Stomach (tissue), 9 donors: ENCODE results near the gene TRAPPC2L. TPM values are rescaled to one million over a fixed set of nuclear protein-coding genes. Genes with fewer than 3 reads are reported as not detected.
A peak's percentile ranks its signal among the peaks of the same experiment; 100 is the strongest.

ENCODE experiments used
- DNase-seq, 2 donors: peaks; one replicate each; pipeline versions ENCODE4 v3.0.0 to v3.0.0-alpha.2; 2013 to 2019
- H3K27ac ChIP-seq, 5 donors: fragments of 200-600 bp in 4 of 5; sonication (generic) in 4 of 5; one replicate each; pipeline ENCODE4 v1.5.1; 2013 to 2019; ENCODE audit warnings: mild to moderate bottlenecking in 1 of 5, moderate library complexity in 1 of 5
- H3K27me3 ChIP-seq, 3 donors: fragments of 200-600 bp; sonication (generic); one replicate each; pipeline ENCODE4 v1.5.1; 2017 to 2019; ENCODE audit warnings: mixed run types in 1 of 3
- H3K36me3 ChIP-seq, 4 donors: fragments of 200-600 bp; sonication (generic); 1 replicate in 3 of 4; 2 replicates in 1 of 4; pipeline ENCODE4 v1.5.1; 2016 to 2019
- H3K4me1 ChIP-seq, 4 donors: fragments of 200-600 bp; sonication (generic); one replicate each; pipeline ENCODE4 v1.5.1; 2016 to 2019
- H3K4me3 ChIP-seq, 4 donors: fragments of 200-600 bp; sonication (generic) in 3 of 4; one replicate each; pipeline ENCODE4 v1.5.1; 2016 to 2019; ENCODE audit warnings: mild to moderate bottlenecking in 1 of 4
- H3K9me3 ChIP-seq, 4 donors: fragments of 200-600 bp; sonication (generic); one replicate each; pipeline ENCODE4 v1.5.1; 2016 to 2019
- EP300 ChIP-seq: sonication (generic); formaldehyde crosslinking; IDR thresholded peaks from one replicate; pipeline ENCODE4 v1.6.1; 2017; ENCODE audit warnings: antibody characterized with exemption
- POLR2A ChIP-seq, 4 donors: fragments of 450-650 bp; IDR thresholded peaks; one replicate each; pipeline ENCODE4 v1.6.1; 2016; ENCODE audit warnings: antibody characterized with exemption in 4 of 4, control low read depth in 2 of 4, mild to moderate bottlenecking in 1 of 4, moderate library complexity in 1 of 4
- POLR2AphosphoS5 ChIP-seq, 3 donors: sonication (generic); formaldehyde crosslinking; IDR thresholded peaks; one replicate each; pipeline ENCODE4 v1.6.1; 2016; ENCODE audit warnings: antibody characterized with exemption in 3 of 3
- WGBS, 5 donors: extraction: QIAGEN DNeasy Blood & Tissue Kit in 3 of 5; methylation state at CpG; one replicate each; pipeline versions ENCODE4 v1.1.5 to v1.1.7; 2013 to 2018; 5-methylcytosine and 5-hydroxymethylcytosine counted together
- intact Hi-C: fragments of 100-400 bp; cut with DNase I; formaldehyde crosslinking; loops from one replicate; pipeline ENCODE4 v1.15.1; 2023; ENCODE audit warnings: low total_unique reads
- polyA plus RNA-seq, 3 donors: library from polyadenylated mRNA; stranded (reverse); fragments of 200-250 nt; gene quantifications; one replicate each; pipeline ENCODE4 v1.2.3, GENCODE V29; 2013
- total RNA-seq, 5 donors: library from RNA; depleted of rRNA; stranded (reverse); fragments of >200 nt; gene quantifications; one replicate each; pipeline versions ENCODE4 v1.1.0 to v1.2.3, GENCODE V29; 2014 to 2016
- TF ChIP-seq, protein P1 (sequence below), 7 experiments: fragments of 450-650 bp in 4 of 7; fragments of 200-600 bp in 3 of 7; sonication (generic) in 3 of 7; IDR thresholded peaks; one replicate each; pipeline ENCODE4 v1.5.1; 2016 to 2019; ENCODE audit warnings: antibody characterized with exemption in 7 of 7, control low read depth in 2 of 7, mild to moderate bottlenecking in 1 of 7
- donor health status: healthy with polysubstance abuse.
- donor health status: Bipolar disorder and iron deficiency.
- donor health status: healthy.

TRAPPC2L gene
- total and polyA plus RNA-seq, 8 donors, result 2.9 to 107 (median 30.4) TPM

DNA sequence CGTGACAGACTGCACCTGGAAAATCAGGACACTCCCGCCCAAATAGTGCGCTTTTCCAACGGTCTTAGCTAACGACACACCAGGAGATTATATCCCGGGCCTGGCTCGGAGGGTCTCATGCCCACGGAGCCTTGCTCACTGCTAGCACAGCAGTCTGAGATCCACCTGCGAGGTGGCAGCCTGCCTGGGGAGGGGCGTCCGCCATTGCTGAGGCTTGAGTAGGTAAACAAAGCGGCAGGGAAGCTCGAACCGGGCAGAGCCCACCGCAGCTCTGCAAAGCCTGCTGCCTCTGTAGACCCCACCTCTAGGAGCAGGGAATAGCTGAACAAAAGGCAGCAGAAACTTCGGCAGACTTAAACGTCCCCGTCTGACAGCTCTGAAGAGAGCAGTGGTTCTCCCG lies 5.3 kb upstream of the TRAPPC2L start:
- intact Hi-C loops, result no loop called here
- no peaks in the 10 kb centered on the region for H3K27me3 ChIP-seq
- DNase-seq, result no peak
- no peak overlapping the region for H3K27ac ChIP-seq
- H3K4me1 ChIP-seq, result peaks cover 13 to 34% (median 25%) of the 10 kb centered on the region in 4 donors
- H3K4me3 ChIP-seq, result no peak overlapping the region
- 91 to 96% (median 92%) methylated on average over 19 of the region's 19 CpGs for WGBS, 5 donors
- H3K36me3 ChIP-seq, result peaks cover 0 to 65% (median 46%) of the 10 kb centered on the region in 4 donors
- H3K9me3 ChIP-seq, result no peaks in the 10 kb centered on the region
- TF ChIP-seq EP300 (no peak), POLR2A (IDR thresholded peaks at IDR 0.05) (no peak), POLR2AphosphoS5 (IDR thresholded peaks at IDR 0.05) (no peak)
- TF ChIP-seq, protein P1, sequence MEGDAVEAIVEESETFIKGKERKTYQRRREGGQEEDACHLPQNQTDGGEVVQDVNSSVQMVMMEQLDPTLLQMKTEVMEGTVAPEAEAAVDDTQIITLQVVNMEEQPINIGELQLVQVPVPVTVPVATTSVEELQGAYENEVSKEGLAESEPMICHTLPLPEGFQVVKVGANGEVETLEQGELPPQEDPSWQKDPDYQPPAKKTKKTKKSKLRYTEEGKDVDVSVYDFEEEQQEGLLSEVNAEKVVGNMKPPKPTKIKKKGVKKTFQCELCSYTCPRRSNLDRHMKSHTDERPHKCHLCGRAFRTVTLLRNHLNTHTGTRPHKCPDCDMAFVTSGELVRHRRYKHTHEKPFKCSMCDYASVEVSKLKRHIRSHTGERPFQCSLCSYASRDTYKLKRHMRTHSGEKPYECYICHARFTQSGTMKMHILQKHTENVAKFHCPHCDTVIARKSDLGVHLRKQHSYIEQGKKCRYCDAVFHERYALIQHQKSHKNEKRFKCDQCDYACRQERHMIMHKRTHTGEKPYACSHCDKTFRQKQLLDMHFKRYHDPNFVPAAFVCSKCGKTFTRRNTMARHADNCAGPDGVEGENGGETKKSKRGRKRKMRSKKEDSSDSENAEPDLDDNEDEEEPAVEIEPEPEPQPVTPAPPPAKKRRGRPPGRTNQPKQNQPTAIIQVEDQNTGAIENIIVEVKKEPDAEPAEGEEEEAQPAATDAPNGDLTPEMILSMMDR (IDR thresholded peaks at IDR 0.05), result no peak

DNA sequence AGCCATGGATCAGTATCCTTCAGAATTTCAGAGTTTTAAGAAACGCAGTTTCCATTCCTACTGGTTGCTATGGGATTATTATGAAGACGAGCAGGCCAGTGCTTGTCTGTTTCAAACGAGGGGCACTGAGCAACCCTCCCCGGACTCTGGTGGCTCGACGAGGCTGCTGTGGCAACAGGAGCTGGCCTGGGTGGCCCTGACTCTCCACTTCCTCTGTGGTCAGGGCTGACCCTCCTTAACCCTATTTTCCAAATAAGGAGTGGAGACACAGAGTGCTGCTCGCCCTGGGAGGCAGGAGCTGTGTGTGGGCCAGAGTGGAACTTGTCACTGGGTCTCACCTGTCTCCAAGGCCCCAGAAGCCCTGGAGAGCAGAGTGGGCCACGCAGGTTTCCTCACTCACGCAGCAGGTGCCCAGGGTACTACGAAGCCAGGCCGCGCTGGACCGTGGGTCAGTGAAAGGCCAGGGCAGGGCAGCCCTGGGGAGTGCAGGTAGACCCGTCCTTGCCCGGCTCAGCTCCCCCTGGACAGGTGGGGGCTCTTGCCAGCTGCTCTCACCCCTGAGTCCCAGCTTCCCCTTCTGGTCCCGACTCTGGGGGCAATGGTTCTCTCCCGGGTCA lies 3.5 kb upstream of the TRAPPC2L start:
- H3K4me1 ChIP-seq, result peaks cover 21 to 43% (median 38%) of the 10 kb centered on the region in 4 donors
- no peak for DNase-seq
- WGBS, 5 donors, result 74 to 82% (median 79%) methylated on average over 12 to 17 of the region's 17 CpGs
- no peaks in the 10 kb centered on the region for H3K9me3 ChIP-seq
- TF ChIP-seq, protein P1 (IDR thresholded peaks at IDR 0.05), result no peak
- no peak for TF ChIP-seq POLR2AphosphoS5 (IDR thresholded peaks at IDR 0.05)
- no peak for TF ChIP-seq EP300
- TF ChIP-seq POLR2A (IDR thresholded peaks at IDR 0.05), result no peak
- no peak overlapping the region for H3K4me3 ChIP-seq
- no peak overlapping the region for H3K27ac ChIP-seq
- intact Hi-C loops, result no loop called here
- no peaks in the 10 kb centered on the region for H3K27me3 ChIP-seq
- H3K36me3 ChIP-seq, result peaks cover 0 to 51% (median 35%) of the 10 kb centered on the region in 4 donors

DNA sequence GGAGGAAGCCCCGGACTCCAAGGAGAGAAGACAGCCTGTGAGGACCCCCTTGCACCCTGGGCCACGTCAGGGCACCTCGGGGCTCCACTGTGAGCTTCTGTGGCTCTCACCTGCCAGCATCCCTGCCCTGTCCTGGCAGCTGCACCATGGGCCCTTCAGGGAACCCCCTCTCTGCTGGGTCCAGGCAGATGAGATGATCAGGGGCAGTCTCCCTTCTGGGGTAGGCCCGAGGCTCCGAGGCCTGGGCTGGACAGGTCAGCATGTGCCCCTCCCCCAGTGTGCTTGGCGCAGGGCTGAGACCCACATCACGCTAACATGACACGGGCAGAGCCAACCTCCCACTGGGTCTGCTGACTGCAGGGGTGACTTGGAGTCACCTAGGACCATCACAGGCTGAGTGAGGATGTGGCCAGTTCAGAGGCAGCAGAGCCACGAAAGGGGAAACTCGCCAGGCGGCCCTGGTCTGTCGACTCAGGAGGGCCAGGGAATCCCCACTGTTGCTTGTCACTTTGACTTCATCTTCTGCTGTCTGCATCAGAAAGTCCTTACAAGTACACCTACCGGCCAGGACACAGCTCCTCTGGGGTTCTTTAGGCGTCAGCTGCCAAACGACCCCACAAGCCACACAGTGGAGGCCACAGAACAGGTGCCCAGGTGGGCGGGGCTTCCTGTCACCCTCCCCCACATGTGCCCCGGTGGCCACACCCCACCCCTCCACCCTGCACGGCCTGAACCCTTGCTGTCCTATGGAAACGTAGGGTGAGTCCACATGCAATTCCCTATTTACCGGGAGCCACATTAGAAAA lies 2.4 kb upstream of the TRAPPC2L start:
- intact Hi-C loops, result no loop called here
- no peak overlapping the region for H3K4me3 ChIP-seq
- 62 to 71% (median 63%) methylated on average over 15 to 20 of the region's 20 CpGs for WGBS, 5 donors
- peaks cover 24 to 48% (median 44%) of the 10 kb centered on the region in 4 donors for H3K4me1 ChIP-seq
- H3K27ac ChIP-seq, result peak overlapping the region in 1 of 5 donors; percentile 53
- no peaks in the 10 kb centered on the region for H3K27me3 ChIP-seq
- peaks cover 3 to 51% (median 40%) of the 10 kb centered on the region in 4 donors for H3K36me3 ChIP-seq
- DNase-seq, result peak in 1 of 2 donors; percentile 29
- TF ChIP-seq, protein P1 (IDR thresholded peaks at IDR 0.05), result no peak
- TF ChIP-seq POLR2A (IDR thresholded peaks at IDR 0.05) (no peak), POLR2AphosphoS5 (IDR thresholded peaks at IDR 0.05) (no peak), EP300 (no peak)
- H3K9me3 ChIP-seq, result no peaks in the 10 kb centered on the region

DNA sequence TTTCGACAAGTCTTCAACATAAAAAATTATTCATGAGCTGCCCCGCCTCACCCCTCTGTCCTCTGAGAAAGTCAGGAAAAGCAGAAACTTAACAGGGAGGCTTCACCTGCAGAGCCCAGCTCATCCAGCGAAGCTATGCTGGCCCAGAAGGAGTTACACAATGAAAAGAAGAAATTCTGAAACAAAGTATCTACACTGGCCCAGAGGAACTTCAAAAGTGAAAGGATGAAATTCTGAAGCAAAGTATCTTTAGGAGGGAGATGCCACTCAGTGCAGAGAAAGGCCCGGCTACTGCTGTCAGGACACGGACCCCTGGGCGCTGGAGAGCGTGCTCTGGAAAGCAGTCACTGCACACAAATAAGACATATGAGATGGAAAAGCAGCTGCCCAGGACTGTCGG lies 1.8 kb upstream of the TRAPPC2L start:
- Histone ChIP-seq H3K36me3 (peaks cover 9 to 51% (median 40%) of the 10 kb centered on the region in 4 donors), H3K9me3 (no peaks in the 10 kb centered on the region), H3K4me3 (peak overlapping the region in 1 of 4 donors; percentile 99), H3K27ac (peak overlapping the region in 1 of 5 donors; percentile 53), H3K27me3 (no peaks in the 10 kb centered on the region), H3K4me1 (peaks cover 24 to 48% (median 44%) of the 10 kb centered on the region in 4 donors)
- TF ChIP-seq, protein P1 (IDR thresholded peaks at IDR 0.05), result no peak
- TF ChIP-seq EP300, result no peak
- DNase-seq, result no peak
- intact Hi-C loops, result no loop called here
- WGBS, 5 donors, result 83 to 89% (median 87%) methylated on average over 8 of the region's 8 CpGs
